K562 (cell line): ENCODE data around the gene MMP27. TPM values are rescaled to one million over a fixed set of nuclear protein-coding genes. Genes with fewer than 3 reads are reported as not detected.

ENCODE experiments used
- ATAC-seq: fragments of 200-7000 bp; cut with Tn5 transposase; 3 replicates; pipeline ENCODE4 v1.9.1; 2020; ENCODE audit warnings: moderate library complexity
- BruUV-seq: library from RNA; stranded (reverse); fragments of 400-500 nt; replicated peaks from 2 replicates; lab custom pipeline; 2021; lab: Mats Ljungman, UMichigan
- CTCF ChIA-PET: fragments of 300-600 bp; formaldehyde crosslinking; extraction: SDS; loops from one replicate; lab custom pipeline; 2021; ENCODE audit warnings: low intra/inter-chr PET ratio; lab: Yijun Ruan, JAX
- POLR2A ChIA-PET: fragments of 300-600, 350-650 bp; sonication (Branson Sonifier 250); formaldehyde crosslinking; extraction: SDS; loops from one replicate; lab custom pipeline; 2021; ENCODE audit warnings: antibody characterized with exemption, inconsistent platforms; lab: Yijun Ruan, JAX
- DNase-seq, 4 experiments: peaks; one replicate each; pipeline versions ENCODE4 v3.0.0 to v3.0.0-alpha.2; 2011 to 2018; ENCODE audit warnings: low spot score in 3 of 4, mixed read lengths in 3 of 4; ENCODE audit errors: extremely low read depth in 1 of 4
- FAIRE-seq: peaks from 2 replicates; lab custom pipeline; 2011; peaks lifted over from hg19 to GRCh38; lab: Jason Lieb, UNC
- H2AFZ ChIP-seq: 2 replicates; pipeline ENCODE4 v1.6.0; 2011; ENCODE audit warnings: low read depth, low read length, control low read depth, inconsistent platforms
- H3K27ac ChIP-seq: fragments of 200-600 bp; 3 replicates; pipeline ENCODE4 v1.8.0; 2011; ENCODE audit warnings: low read depth, mild to moderate bottlenecking, control low read depth, inconsistent platforms, low read length, moderate library complexity, mixed read lengths; ENCODE audit errors: extremely low read depth
- H3K27me3 ChIP-seq, 2 experiments: fragments of 300-600 bp in 1 of 2; 2 replicates in 1 of 2; 3 replicates in 1 of 2; pipeline versions ENCODE4 v1.6.0 to v1.8.0; 2011; ENCODE audit warnings: inconsistent platforms in 2 of 2, low read length in 2 of 2, mild to moderate bottlenecking in 1 of 2, mixed read lengths in 1 of 2, moderate library complexity in 1 of 2; ENCODE audit not compliant: control insufficient read depth in 2 of 2, insufficient read depth in 2 of 2
- H3K36me3 ChIP-seq: fragments of 300-600 bp; 3 replicates; pipeline ENCODE4 v1.8.0; 2011; ENCODE audit warnings: mild to moderate bottlenecking, low read length, inconsistent platforms; ENCODE audit not compliant: control insufficient read depth, insufficient read depth
- H3K4me1 ChIP-seq, 2 experiments: fragments of 200-600 bp in 1 of 2; replicated peaks in 1 of 2; 2 replicates in 1 of 2; 3 replicates in 1 of 2; pipeline versions ENCODE4 v1.5.1 to v1.8.0; 2011; ENCODE audit warnings: inconsistent platforms in 2 of 2, low read length in 2 of 2, mild to moderate bottlenecking in 1 of 2, mixed read lengths in 1 of 2, moderate library complexity in 1 of 2; ENCODE audit not compliant: control insufficient read depth in 2 of 2, insufficient read depth in 2 of 2
- H3K4me2 ChIP-seq: 2 replicates; pipeline ENCODE4 v1.6.1; 2011; ENCODE audit warnings: low read length, control low read depth, inconsistent platforms, mixed read lengths; ENCODE audit not compliant: insufficient read depth
- H3K4me3 ChIP-seq: fragments of 200-600 bp; sonication (generic), shearing (Covaris generic); 2 replicates; pipeline ENCODE4 v1.5.1; 2016; ENCODE audit warnings: control low read depth, inconsistent platforms
- H3K79me2 ChIP-seq: fragments of 200-600 bp; 3 replicates; pipeline ENCODE4 v1.8.0; 2011; ENCODE audit warnings: low read length, inconsistent platforms; ENCODE audit not compliant: control insufficient read depth, insufficient read depth
- H3K9ac ChIP-seq, 2 experiments: 2 replicates each; pipeline versions ENCODE4 v1.6.0 to v1.6.1; 2011; ENCODE audit warnings: low read depth in 2 of 2, low read length in 2 of 2, control low read depth in 1 of 2, inconsistent platforms in 1 of 2, mild to moderate bottlenecking in 1 of 2, mixed read lengths in 1 of 2; ENCODE audit not compliant: insufficient read depth in 1 of 2
- H3K9me1 ChIP-seq: one replicate; pipeline ENCODE4 v1.6.0; 2011; ENCODE audit warnings: inconsistent platforms, mild to moderate bottlenecking, low read length, moderate library complexity; ENCODE audit not compliant: control insufficient read depth, insufficient read depth
- H3K9me3 ChIP-seq: replicated peaks from 2 replicates; pipeline ENCODE4 v1.5.1; 2011; ENCODE audit warnings: low read depth, low read length, inconsistent platforms; ENCODE audit not compliant: control insufficient read depth, insufficient read depth
- H4K20me1 ChIP-seq: replicated peaks from 2 replicates; pipeline ENCODE4 v1.6.1; 2011; ENCODE audit warnings: low read length, inconsistent platforms, mixed read lengths; ENCODE audit not compliant: control insufficient read depth, insufficient read depth
- BRD4 ChIP-seq: fragments of 200-600 bp; sonication (generic); IDR thresholded peaks from 2 replicates; pipeline ENCODE4 v1.6.1; 2017; ENCODE audit warnings: inconsistent platforms
- ELF2 ChIP-seq: fragments of 250-450 bp; sonication (Bioruptor Pico); IDR thresholded peaks from 2 replicates; pipeline ENCODE4 v1.5.0; 2021; ENCODE audit warnings: mild to moderate bottlenecking
- FOXP4 ChIP-seq: sonication (generic); formaldehyde crosslinking; IDR thresholded peaks from 2 replicates; pipeline ENCODE4 v1.8.0; 2022; ENCODE audit warnings: mild to moderate bottlenecking, missing genetic modification reagents, borderline replicate concordance
- FUS ChIP-seq: fragments of 200-400 bp; formaldehyde crosslinking; optimal IDR thresholded peaks from 2 replicates; pipeline ENCODE3; 2017; ENCODE audit warnings: low read depth, low read length
- GABPB2 ChIP-seq: fragments of 250-450 bp; sonication (Bioruptor Pico); conservative IDR thresholded peaks from 2 replicates; pipeline ENCODE4 v1.5.1; 2021; ENCODE audit warnings: mild to moderate bottlenecking
- HBP1 ChIP-seq: fragments of 450-650 bp; formaldehyde crosslinking; IDR thresholded peaks from 2 replicates; pipeline ENCODE4 v1.4.0; 2022; ENCODE audit warnings: missing genetic modification characterization
- NFE2 ChIP-seq: IDR thresholded peaks from 2 replicates; pipeline ENCODE4 v1.6.1; 2014; ENCODE audit warnings: antibody characterized with exemption, low read depth
- NR2F6 ChIP-seq: fragments of 450-650 bp; formaldehyde crosslinking; IDR thresholded peaks from 2 replicates; pipeline ENCODE4 v1.4.0; 2020; ENCODE audit warnings: mild to moderate bottlenecking
- POLR2AphosphoS5 ChIP-seq: IDR thresholded peaks from 2 replicates; pipeline ENCODE4 v1.6.1; 2011; ENCODE audit warnings: mild to moderate bottlenecking, low read depth, low read length, moderate library complexity; ENCODE audit not compliant: control insufficient read depth, insufficient read depth
- PTBP1 ChIP-seq: fragments of 200-400 bp; formaldehyde crosslinking; IDR thresholded peaks from 2 replicates; pipeline ENCODE4 v1.6.1; 2017; ENCODE audit warnings: low read depth, low read length
- SAFB ChIP-seq: fragments of 200-400 bp; formaldehyde crosslinking; IDR thresholded peaks from 2 replicates; pipeline ENCODE4 v1.6.1; 2017; ENCODE audit warnings: low read depth, low read length, borderline replicate concordance
- SIN3B ChIP-seq: fragments of 450-650 bp; IDR thresholded peaks from 2 replicates; pipeline ENCODE4 v1.6.1; 2017; ENCODE audit warnings: low read depth, mild to moderate bottlenecking, moderate library complexity
- ZBTB17 ChIP-seq: fragments of 450-650 bp; formaldehyde crosslinking; IDR thresholded peaks from 2 replicates; pipeline ENCODE4 v1.4.0; 2020; ENCODE audit warnings: mild to moderate bottlenecking
- ZKSCAN8 ChIP-seq: fragments of 200-800 bp; sonication (Bioruptor generic); IDR thresholded peaks from 2 replicates; pipeline ENCODE4 v1.6.1; 2016; ENCODE audit warnings: missing genetic modification characterization, missing compliant biosample characterization
- ZNF551 ChIP-seq: fragments of 250-450 bp; sonication (Bioruptor Pico); IDR thresholded peaks from 2 replicates; pipeline ENCODE4 v1.5.0; 2021; ENCODE audit warnings: mild to moderate bottlenecking, moderate library complexity
- ZNF589 ChIP-seq: fragments of 200-800 bp; sonication (Bioruptor generic); IDR thresholded peaks from 2 replicates; pipeline ENCODE4 v1.6.1; 2016; ENCODE audit warnings: low read depth, missing genetic modification characterization, missing compliant biosample characterization
- ZSCAN32 ChIP-seq: fragments of 450-650 bp; formaldehyde crosslinking; IDR thresholded peaks from 2 replicates; pipeline ENCODE4 v1.4.0; 2020; ENCODE audit warnings: mild to moderate bottlenecking, moderate library complexity
- in situ Hi-C: fragments of 300-500 bp; cut with MboI; formaldehyde crosslinking; loops from 4 replicates; pipeline ENCODE4 v1.15.0; 2018; ENCODE audit warnings: inconsistent platforms, mixed read lengths
- intact Hi-C: fragments of 100-400 bp; cut with micrococcal nuclease; formaldehyde crosslinking; loops from 2 replicates; pipeline ENCODE4 v1.14.2; 2022
- polyA plus RNA-seq, 8 experiments: library from polyadenylated mRNA; depleted of rRNA in 4 of 8; stranded (reverse) in 5 of 8; unstranded in 3 of 8; fragments of >200 nt; fragmentation: Nextera tagmentation in 2 of 8; fragmentation: Illumina TruSeq in 1 of 8; extraction: Ambion mirVana in 2 of 8; extraction: Trizol in 1 of 8; gene quantifications; 2 replicates each; pipeline versions ENCODE4 v1.2.1 to v1.2.3, GENCODE V29; 2011 to 2014; ENCODE audit warnings: inconsistent platforms in 1 of 8, missing spikeins in 1 of 8
- total RNA-seq, 7 experiments: library from RNA; depleted of rRNA in 6 of 7; stranded (reverse); fragments of >200 nt in 6 of 7; fragmentation: Illumina TruSeq in 2 of 7; extraction: Trizol in 2 of 7; gene quantifications; 2 replicates each; pipeline versions ENCODE4 v1.2.1 to v1.2.3, GENCODE V29; 2011 to 2021; ENCODE audit warnings: low replicate concordance in 1 of 7

The MMP27 gene
- total and polyA plus RNA-seq, 9 of the 15 experiments (the other 6 are each of a cell fraction or from before 2014, with no cell fraction given): not detected

DNA sequence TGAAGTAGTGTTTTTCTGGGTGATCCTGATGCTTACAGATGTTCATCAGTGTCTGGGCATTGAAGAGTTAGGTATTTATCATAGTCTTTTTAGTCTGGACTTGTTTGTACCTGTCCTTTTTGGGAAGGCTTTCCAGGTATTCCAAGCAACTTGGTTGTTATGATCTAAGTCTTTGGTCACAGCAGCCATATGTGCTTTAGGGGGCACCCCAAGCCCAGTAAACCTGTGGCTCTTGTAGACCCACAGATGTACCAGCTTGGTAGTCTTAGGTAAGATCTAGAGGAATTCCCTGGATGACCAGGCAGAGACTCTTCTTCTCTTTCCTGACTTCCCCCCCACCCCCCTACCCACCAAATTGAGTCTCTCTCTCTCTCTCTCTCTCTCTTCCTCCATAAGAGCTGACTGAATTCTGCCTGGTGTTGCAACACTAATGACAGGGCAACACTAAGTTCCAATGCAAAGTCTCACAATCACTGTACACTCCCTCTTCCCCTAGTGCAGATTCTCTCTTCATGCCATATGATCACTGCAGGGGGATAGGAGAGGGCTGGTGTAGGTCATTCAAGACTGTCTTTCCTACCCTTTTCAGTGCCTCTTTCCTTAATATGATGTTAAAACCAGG lies 43.6 kb upstream of the MMP27 start:
- Histone ChIP-seq H3K27ac (no peak overlapping the region), H3K9ac (no peak overlapping the region), H4K20me1 (no peaks in the 10 kb centered on the region), H3K4me2 (no peak overlapping the region), H3K9me1 (no peaks in the 10 kb centered on the region)
- CTCF ChIA-PET: no interaction called here
- BruUV-seq: no TSS peak
- in situ Hi-C loops: no loop called here
- ATAC-seq: no peak
- no peak for TF ChIP-seq BRD4
- TF ChIP-seq SIN3B: no peak
- no peak for TF ChIP-seq ZNF551
- no peak for TF ChIP-seq SAFB
- TF ChIP-seq ELF2 (CRISPR knock-in tag): no peak
- no peak for TF ChIP-seq ZSCAN32 (CRISPR knock-in tag)
- TF ChIP-seq HBP1: no peak
- no peak for TF ChIP-seq GABPB2 (CRISPR knock-in tag)
- no peak for TF ChIP-seq NR2F6 (CRISPR knock-in tag)
- TF ChIP-seq NFE2: no peak
- TF ChIP-seq ZBTB17: no peak
- no peak for TF ChIP-seq ZNF589 (CRISPR knock-in tag)
- no peak for TF ChIP-seq POLR2AphosphoS5
- TF ChIP-seq PTBP1: no peak
- TF ChIP-seq FOXP4: no peak
- no peak for TF ChIP-seq FUS
- no peak for TF ChIP-seq ZKSCAN8 (CRISPR knock-in tag)
- TF ChIP-seq, all 486 proteins: peak for 0
- Histone ChIP-seq H3K36me3 (no peaks in the 10 kb centered on the region), H2AFZ (no peak overlapping the region), H3K27me3 (no peaks in the 10 kb centered on the region), H3K79me2 (no peaks in the 10 kb centered on the region), H3K9me3 (no peaks in the 10 kb centered on the region), H3K4me3 (no peak overlapping the region), H3K4me1 (no peaks in the 10 kb centered on the region)
- POLR2A ChIA-PET: interaction anchor here (1.2 kb wide), 1 partner anchor 13 kb away, joined by 3 read pairs; no protein-coding TSS in a partner anchor
- intact Hi-C loops: no loop called here
- no peak for DNase-seq
- no peak for FAIRE-seq
